K562 (cell line): ENCODE data around the gene SPDYE4. TPM values are rescaled to one million over a fixed set of nuclear protein-coding genes. Genes with fewer than 3 reads are reported as not detected.

ENCODE experiments used
- MED1 ChIP-seq: sonication (generic); formaldehyde crosslinking; IDR thresholded peaks from 2 replicates; pipeline ENCODE4 v1.8.1; 2023; ENCODE audit warnings: missing genetic modification reagents, borderline replicate concordance
- polyA plus RNA-seq, 8 experiments: library from polyadenylated mRNA; depleted of rRNA in 4 of 8; stranded (reverse) in 5 of 8; unstranded in 3 of 8; fragments of >200 nt; fragmentation: Nextera tagmentation in 2 of 8; fragmentation: Illumina TruSeq in 1 of 8; extraction: Ambion mirVana in 2 of 8; extraction: Trizol in 1 of 8; gene quantifications; 2 replicates each; pipeline versions ENCODE4 v1.2.1 to v1.2.3, GENCODE V29; 2011 to 2014; ENCODE audit warnings: inconsistent platforms in 1 of 8, missing spikeins in 1 of 8
- total RNA-seq, 7 experiments: library from RNA; depleted of rRNA in 6 of 7; stranded (reverse); fragments of >200 nt in 6 of 7; fragmentation: Illumina TruSeq in 2 of 7; extraction: Trizol in 2 of 7; gene quantifications; 2 replicates each; pipeline versions ENCODE4 v1.2.1 to v1.2.3, GENCODE V29; 2011 to 2021; ENCODE audit warnings: low replicate concordance in 1 of 7
- TF ChIP-seq, protein P1 (sequence below), 2 experiments: fragments of 450-650 bp; formaldehyde crosslinking in 1 of 2; IDR thresholded peaks; 2 replicates each; pipeline versions ENCODE4 v1.4.0 to v1.6.1; 2014 to 2020; ENCODE audit warnings: mild to moderate bottlenecking in 2 of 2, borderline replicate concordance in 1 of 2, low read depth in 1 of 2

The SPDYE4 gene
- total and polyA plus RNA-seq, 9 of the 15 experiments (the other 6 are each of a cell fraction or from before 2014, with no cell fraction given): not detected

DNA sequence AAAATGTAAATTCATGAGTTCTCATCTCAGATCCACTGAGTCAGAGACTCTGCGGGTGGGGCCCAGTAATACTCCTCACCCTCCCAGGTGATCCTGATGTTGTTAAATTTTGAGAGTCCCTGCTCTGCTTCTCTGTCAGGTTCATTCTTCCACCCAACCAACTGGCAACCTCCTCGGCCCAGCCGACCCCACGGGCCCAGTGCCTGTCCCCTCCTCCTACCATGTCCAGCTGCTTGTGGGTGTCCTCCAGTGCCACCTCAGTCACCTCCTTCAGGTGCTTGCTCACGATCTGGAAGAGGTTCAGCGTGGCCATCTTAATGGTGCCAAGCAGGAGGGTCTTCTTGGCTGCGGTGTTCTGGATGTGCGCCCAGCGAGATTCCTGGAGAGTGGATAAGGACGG lies 23.5 kb downstream of the SPDYE4 start (continued):
- TF ChIP-seq, protein P1, sequence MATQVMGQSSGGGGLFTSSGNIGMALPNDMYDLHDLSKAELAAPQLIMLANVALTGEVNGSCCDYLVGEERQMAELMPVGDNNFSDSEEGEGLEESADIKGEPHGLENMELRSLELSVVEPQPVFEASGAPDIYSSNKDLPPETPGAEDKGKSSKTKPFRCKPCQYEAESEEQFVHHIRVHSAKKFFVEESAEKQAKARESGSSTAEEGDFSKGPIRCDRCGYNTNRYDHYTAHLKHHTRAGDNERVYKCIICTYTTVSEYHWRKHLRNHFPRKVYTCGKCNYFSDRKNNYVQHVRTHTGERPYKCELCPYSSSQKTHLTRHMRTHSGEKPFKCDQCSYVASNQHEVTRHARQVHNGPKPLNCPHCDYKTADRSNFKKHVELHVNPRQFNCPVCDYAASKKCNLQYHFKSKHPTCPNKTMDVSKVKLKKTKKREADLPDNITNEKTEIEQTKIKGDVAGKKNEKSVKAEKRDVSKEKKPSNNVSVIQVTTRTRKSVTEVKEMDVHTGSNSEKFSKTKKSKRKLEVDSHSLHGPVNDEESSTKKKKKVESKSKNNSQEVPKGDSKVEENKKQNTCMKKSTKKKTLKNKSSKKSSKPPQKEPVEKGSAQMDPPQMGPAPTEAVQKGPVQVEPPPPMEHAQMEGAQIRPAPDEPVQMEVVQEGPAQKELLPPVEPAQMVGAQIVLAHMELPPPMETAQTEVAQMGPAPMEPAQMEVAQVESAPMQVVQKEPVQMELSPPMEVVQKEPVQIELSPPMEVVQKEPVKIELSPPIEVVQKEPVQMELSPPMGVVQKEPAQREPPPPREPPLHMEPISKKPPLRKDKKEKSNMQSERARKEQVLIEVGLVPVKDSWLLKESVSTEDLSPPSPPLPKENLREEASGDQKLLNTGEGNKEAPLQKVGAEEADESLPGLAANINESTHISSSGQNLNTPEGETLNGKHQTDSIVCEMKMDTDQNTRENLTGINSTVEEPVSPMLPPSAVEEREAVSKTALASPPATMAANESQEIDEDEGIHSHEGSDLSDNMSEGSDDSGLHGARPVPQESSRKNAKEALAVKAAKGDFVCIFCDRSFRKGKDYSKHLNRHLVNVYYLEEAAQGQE (IDR thresholded peaks at IDR 0.05; ENCODE audit: borderline replicate concordance): no peak
- TF ChIP-seq, protein P1 (CRISPR knock-in tag; IDR thresholded peaks at IDR 0.05; ENCODE audit: low read depth): no peak
- TF ChIP-seq MED1 (CRISPR knock-in tag): no peak
